OCI-LY7 (cell line): ENCODE results near the gene CES2.

Experiments used
- EZH2phosphoT487 ChIP-seq: fragments of 200-600 bp; sonication (generic); IDR thresholded peaks from 2 replicates; pipeline ENCODE4 v1.6.1; 2018; ENCODE audit warnings: low read depth, borderline replicate concordance, mild to moderate bottlenecking, mixed run types, antibody characterized with exemption, low read length, moderate library complexity, mixed read lengths
- TF ChIP-seq, protein P1 (sequence below): fragments of 200-600 bp; sonication (generic); conservative IDR thresholded peaks from 2 replicates; pipeline ENCODE4 v1.5.1; 2014; ENCODE audit warnings: mild to moderate bottlenecking, antibody characterized with exemption, low read length, moderate library complexity, mixed read lengths

DNA sequence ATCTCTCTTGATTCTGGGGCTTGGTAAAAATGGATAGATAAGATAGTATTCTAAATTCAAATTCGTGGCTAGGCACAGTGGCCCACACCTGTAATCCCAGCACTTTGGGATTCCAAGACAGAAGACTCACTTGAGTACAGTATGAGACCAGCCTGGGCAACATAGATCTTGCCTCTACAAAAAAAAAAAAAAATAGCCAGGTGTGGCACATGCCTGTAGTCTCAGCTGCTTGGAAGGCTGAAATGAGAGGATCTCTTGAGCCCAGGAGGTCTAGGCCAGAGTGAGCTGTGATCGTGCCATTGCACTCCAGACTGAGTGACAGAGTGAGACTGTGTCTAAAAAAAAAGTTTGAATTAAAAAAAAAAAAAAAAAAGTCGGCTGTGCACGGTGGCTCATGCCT, 45.7 kb upstream of the CES2 start:
- TF ChIP-seq, protein P1, sequence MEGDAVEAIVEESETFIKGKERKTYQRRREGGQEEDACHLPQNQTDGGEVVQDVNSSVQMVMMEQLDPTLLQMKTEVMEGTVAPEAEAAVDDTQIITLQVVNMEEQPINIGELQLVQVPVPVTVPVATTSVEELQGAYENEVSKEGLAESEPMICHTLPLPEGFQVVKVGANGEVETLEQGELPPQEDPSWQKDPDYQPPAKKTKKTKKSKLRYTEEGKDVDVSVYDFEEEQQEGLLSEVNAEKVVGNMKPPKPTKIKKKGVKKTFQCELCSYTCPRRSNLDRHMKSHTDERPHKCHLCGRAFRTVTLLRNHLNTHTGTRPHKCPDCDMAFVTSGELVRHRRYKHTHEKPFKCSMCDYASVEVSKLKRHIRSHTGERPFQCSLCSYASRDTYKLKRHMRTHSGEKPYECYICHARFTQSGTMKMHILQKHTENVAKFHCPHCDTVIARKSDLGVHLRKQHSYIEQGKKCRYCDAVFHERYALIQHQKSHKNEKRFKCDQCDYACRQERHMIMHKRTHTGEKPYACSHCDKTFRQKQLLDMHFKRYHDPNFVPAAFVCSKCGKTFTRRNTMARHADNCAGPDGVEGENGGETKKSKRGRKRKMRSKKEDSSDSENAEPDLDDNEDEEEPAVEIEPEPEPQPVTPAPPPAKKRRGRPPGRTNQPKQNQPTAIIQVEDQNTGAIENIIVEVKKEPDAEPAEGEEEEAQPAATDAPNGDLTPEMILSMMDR: no peak
- no peak for TF ChIP-seq EZH2phosphoT487
